Activated B cell treated with CpG ODN at 0.5 μM for 24 hours (primary cell): ENCODE measurements around the gene TWIST2. TPM values are rescaled to one million over a fixed set of nuclear protein-coding genes. Genes with fewer than 3 reads are reported as not detected.

Source experiments
- ATAC-seq: fragments of 200-7000 bp; cut with Tn5 transposase; one replicate; pipeline ENCODE4 v1.10.0; 2021; ENCODE audit warnings: low read depth, mild to moderate bottlenecking, moderate library complexity
- CTCF ChIA-PET: fragments of 350-600 bp; sonication (Branson Sonifier 250); formaldehyde crosslinking; loops from one replicate; lab custom pipeline; 2021; ENCODE audit warnings: antibody characterized with exemption; lab: Charles Lee
- POLR2A ChIA-PET: fragments of 350-600 bp; sonication (Branson Sonifier 250); formaldehyde crosslinking; loops from one replicate; lab custom pipeline; 2021; ENCODE audit warnings: antibody characterized with exemption; lab: Charles Lee
- DNase-seq: peaks from one replicate; pipeline ENCODE4 v3.0.0; 2022
- H3K27ac Mint-ChIP-seq: one replicate; pipeline ENCODE4 v1.8.0; 2020; ENCODE audit warnings: mixed read lengths
- H3K27me3 Mint-ChIP-seq: one replicate; pipeline ENCODE4 v1.8.0; 2021; ENCODE audit warnings: mixed read lengths
- H3K36me3 Mint-ChIP-seq: one replicate; pipeline ENCODE4 v1.8.0; 2021; ENCODE audit warnings: low read depth, mixed read lengths
- H3K4me1 Mint-ChIP-seq: one replicate; pipeline ENCODE4 v1.8.0; 2021; ENCODE audit warnings: mixed read lengths
- H3K4me3 Mint-ChIP-seq: one replicate; pipeline ENCODE4 v1.8.0; 2020; ENCODE audit warnings: mild to moderate bottlenecking, mixed read lengths
- H3K9me3 Mint-ChIP-seq: one replicate; pipeline ENCODE4 v1.8.0; 2020; ENCODE audit warnings: mixed read lengths
- CTCF ChIP-seq: fragments of 200-600 bp; IDR thresholded peaks from one replicate; pipeline ENCODE4 v1.8.0; 2022; ENCODE audit warnings: antibody characterized with exemption, mild to moderate bottlenecking
- intact Hi-C: fragments of 100-400 bp; cut with micrococcal nuclease; formaldehyde crosslinking; loops from one replicate; pipeline ENCODE4 v1.15.1; 2024
- total RNA-seq: library from RNA; stranded (reverse); gene quantifications from 2 replicates; pipeline ENCODE4 v1.2.3, GENCODE V29; 2022

TWIST2 gene
- total RNA-seq, 1 donor from 2014 or later, result not detected

- no peaks in the 10 kb centered on the region for H3K27me3 Mint-ChIP-seq
- H3K9me3 Mint-ChIP-seq, result no peaks in the 10 kb centered on the region
- no peak for TF ChIP-seq CTCF
- intact Hi-C loops, result no loop called here
- no peak overlapping the region for H3K27ac Mint-ChIP-seq
- no peak overlapping the region for H3K4me3 Mint-ChIP-seq
- DNase-seq (no peak), ATAC-seq (no peak)
- no peaks in the 10 kb centered on the region for H3K36me3 Mint-ChIP-seq
- no peaks in the 10 kb centered on the region for H3K4me1 Mint-ChIP-seq
- POLR2A ChIA-PET, result no interaction called here
- CTCF ChIA-PET, result no interaction called here
Measured at GRCh38 chr2:238864207-238865014, 16.5 kb downstream of the TWIST2 start.

- H3K36me3 Mint-ChIP-seq, result no peaks in the 10 kb centered on the region
- H3K9me3 Mint-ChIP-seq, result no peaks in the 10 kb centered on the region
- ChIA-PET CTCF (no interaction called here), POLR2A (no interaction called here)
- TF ChIP-seq CTCF, result no peak
- no peak overlapping the region for H3K4me3 Mint-ChIP-seq
- no peaks in the 10 kb centered on the region for H3K27me3 Mint-ChIP-seq
- H3K4me1 Mint-ChIP-seq, result no peaks in the 10 kb centered on the region
- DNase-seq (no peak), ATAC-seq (no peak)
- intact Hi-C loops, result no loop called here
- H3K27ac Mint-ChIP-seq, result no peak overlapping the region
Measured at GRCh38 chr2:238865015-238865719, 17.3 kb downstream of the TWIST2 start.

- ChIA-PET POLR2A (no interaction called here), CTCF (no interaction called here)
- Mint-ChIP-seq H3K4me3 (no peak overlapping the region), H3K9me3 (no peaks in the 10 kb centered on the region), H3K4me1 (no peaks in the 10 kb centered on the region), H3K36me3 (no peaks in the 10 kb centered on the region), H3K27ac (no peak overlapping the region), H3K27me3 (no peaks in the 10 kb centered on the region)
- DNase-seq, result no peak
- TF ChIP-seq CTCF, result no peak
- ATAC-seq, result no peak
- intact Hi-C loops, result no loop called here
Measured at GRCh38 chr2:238865744-238866355, 18.0 kb downstream of the TWIST2 start.

- TF ChIP-seq CTCF, result no peak
- H3K4me1 Mint-ChIP-seq, result no peaks in the 10 kb centered on the region
- ChIA-PET CTCF (no interaction called here), POLR2A (no interaction called here)
- H3K27me3 Mint-ChIP-seq, result no peaks in the 10 kb centered on the region
- intact Hi-C loops, result no loop called here
- H3K36me3 Mint-ChIP-seq, result no peaks in the 10 kb centered on the region
- H3K27ac Mint-ChIP-seq, result no peak overlapping the region
- no peak overlapping the region for H3K4me3 Mint-ChIP-seq
- ATAC-seq (no peak), DNase-seq (no peak)
- no peaks in the 10 kb centered on the region for H3K9me3 Mint-ChIP-seq
Measured at GRCh38 chr2:238866656-238867277, 18.9 kb downstream of the TWIST2 start.
